CD14-positive monocyte (primary cell): ENCODE results near the gene CNTNAP2. TPM values are rescaled to one million over a fixed set of nuclear protein-coding genes. Genes with fewer than 3 reads are reported as not detected.

Experiments used
- DNase-seq, 3 donors: peaks; one replicate each; pipeline ENCODE4 v3.0.0-alpha.2; 2011 to 2022
- H2AFZ ChIP-seq: 2 replicates; pipeline ENCODE4 v1.6.0; 2012; ENCODE audit warnings: mild to moderate bottlenecking, low read depth, low read length, inconsistent platforms; ENCODE audit not compliant: insufficient read depth, poor library complexity, severe bottlenecking
- H3K27ac ChIP-seq, 2 donors: 1 replicate in 1 of 2; 2 replicates in 1 of 2; pipeline ENCODE4 v1.5.1; 2012 to 2013; ENCODE audit warnings: low read length in 2 of 2, control low read depth in 1 of 2, inconsistent platforms in 1 of 2, low read depth in 1 of 2, mild to moderate bottlenecking in 1 of 2
- H3K27me3 ChIP-seq, 2 donors: one replicate each; pipeline versions ENCODE4 v1.6.0 to v1.6.1; 2011 to 2013; ENCODE audit warnings: low read length in 2 of 2; ENCODE audit not compliant: control insufficient read depth in 2 of 2, insufficient read depth in 2 of 2
- H3K36me3 ChIP-seq, 2 donors: replicated peaks in 1 of 2; 1 replicate in 1 of 2; 2 replicates in 1 of 2; pipeline versions ENCODE4 v1.5.1 to v1.6.1; 2012 to 2013; ENCODE audit warnings: low read length in 2 of 2, control low read depth in 1 of 2, inconsistent platforms in 1 of 2, mild to moderate bottlenecking in 1 of 2; ENCODE audit not compliant: insufficient read depth in 2 of 2, control insufficient read depth in 1 of 2
- H3K4me1 ChIP-seq, 2 donors: 1 replicate in 1 of 2; 2 replicates in 1 of 2; pipeline versions ENCODE4 v1.5.1 to v1.6.1; 2012 to 2013; ENCODE audit warnings: low read length in 2 of 2, control low read depth in 1 of 2, inconsistent platforms in 1 of 2, mild to moderate bottlenecking in 1 of 2, moderate library complexity in 1 of 2; ENCODE audit not compliant: insufficient read depth in 2 of 2, control insufficient read depth in 1 of 2
- H3K4me2 ChIP-seq: replicated peaks from 2 replicates; pipeline ENCODE3; 2012; ENCODE audit warnings: low read length, moderate library complexity, mild to moderate bottlenecking; ENCODE audit not compliant: poor library complexity, severe bottlenecking; ENCODE audit errors: extremely low read depth
- H3K4me3 ChIP-seq, 3 experiments: fragments of 200-600 bp in 1 of 3; sonication (generic) in 1 of 3; replicated peaks in 1 of 3; 1 replicate in 2 of 3; 2 replicates in 1 of 3; pipeline ENCODE4 v1.5.1; 2011 to 2013; ENCODE audit warnings: low read length in 3 of 3, mild to moderate bottlenecking in 3 of 3, control low read depth in 2 of 3, low read depth in 2 of 3, inconsistent platforms in 1 of 3, moderate library complexity in 1 of 3
- H3K79me2 ChIP-seq: 2 replicates; pipeline ENCODE4 v1.6.0; 2012; ENCODE audit warnings: mild to moderate bottlenecking, control low read depth, inconsistent platforms, low read length, moderate library complexity; ENCODE audit not compliant: insufficient read depth
- H3K9ac ChIP-seq: 2 replicates; pipeline ENCODE4 v1.6.0; 2017; ENCODE audit warnings: low read length, mild to moderate bottlenecking; ENCODE audit not compliant: insufficient read depth, poor library complexity, severe bottlenecking
- H3K9me3 ChIP-seq, 2 donors: replicated peaks in 1 of 2; 1 replicate in 1 of 2; 2 replicates in 1 of 2; pipeline versions ENCODE4 v1.5.1 to v1.6.1; 2012 to 2013; ENCODE audit warnings: low read length in 2 of 2, control low read depth in 1 of 2; ENCODE audit not compliant: control insufficient read depth in 1 of 2, insufficient read depth in 1 of 2
- H4K20me1 ChIP-seq: 2 replicates; pipeline ENCODE4 v1.6.0; 2012; ENCODE audit warnings: mild to moderate bottlenecking, low read length, control low read depth, moderate library complexity; ENCODE audit not compliant: insufficient read depth
- H3K27ac Mint-ChIP-seq, 7 donors: one replicate each; pipeline ENCODE4 v1.8.0; 2020; ENCODE audit warnings: mild to moderate bottlenecking in 7 of 7, mixed read lengths in 7 of 7, moderate library complexity in 6 of 7, inconsistent platforms in 2 of 7
- H3K27me3 Mint-ChIP-seq, 3 donors: one replicate each; pipeline ENCODE4 v1.8.0; 2021 to 2022; ENCODE audit warnings: low read depth in 3 of 3, mild to moderate bottlenecking in 3 of 3, mixed read lengths in 3 of 3, moderate library complexity in 3 of 3, inconsistent platforms in 1 of 3
- H3K36me3 Mint-ChIP-seq, 2 donors: one replicate each; pipeline ENCODE4 v1.8.0; 2020; ENCODE audit warnings: mixed read lengths in 2 of 2, inconsistent platforms in 1 of 2, mild to moderate bottlenecking in 1 of 2
- H3K4me1 Mint-ChIP-seq: one replicate; pipeline ENCODE4 v1.8.0; 2020; ENCODE audit warnings: mild to moderate bottlenecking, mixed read lengths
- H3K4me3 Mint-ChIP-seq, 2 donors: one replicate each; pipeline ENCODE4 v1.8.0; 2020; ENCODE audit warnings: mild to moderate bottlenecking in 2 of 2, mixed read lengths in 2 of 2, moderate library complexity in 1 of 2
- H3K9me3 Mint-ChIP-seq, 7 donors: one replicate each; pipeline ENCODE4 v1.8.0; 2020 to 2022; ENCODE audit warnings: mixed read lengths in 7 of 7, mild to moderate bottlenecking in 6 of 7, moderate library complexity in 6 of 7, inconsistent platforms in 2 of 7
- WGBS: methylation state at CpG from one replicate; pipeline ENCODE4 v1.1.5; 2013; ENCODE audit warnings: missing lambda C conversion rate; ENCODE audit not compliant: insufficient coverage; 5-methylcytosine and 5-hydroxymethylcytosine counted together
- intact Hi-C, 2 donors: fragments of 100-400 bp; cut with micrococcal nuclease; formaldehyde crosslinking; loops; one replicate each; pipeline versions ENCODE4 v1.15.0 to v1.15.1; 2023
- polyA plus RNA-seq, 3 donors: library from polyadenylated mRNA; depleted of rRNA in 1 of 3; unstranded in 2 of 3; stranded (reverse) in 1 of 3; fragments of 300-500 nt in 2 of 3; fragments of >200 nt in 1 of 3; fragmentation: Illumina TruSeq in 2 of 3; gene quantifications; 1 replicate in 2 of 3; 2 replicates in 1 of 3; pipeline ENCODE4 v1.2.3, GENCODE V29; 2012 to 2021
- TF ChIP-seq, protein P1 (sequence below): fragments of 200-600 bp; IDR thresholded peaks from one replicate; pipeline ENCODE4 v1.8.0; 2022; ENCODE audit warnings: antibody characterized with exemption, mild to moderate bottlenecking

CNTNAP2 gene
- polyA plus RNA-seq, 3 donors: 0.01 TPM; not detected in 2

DNA sequence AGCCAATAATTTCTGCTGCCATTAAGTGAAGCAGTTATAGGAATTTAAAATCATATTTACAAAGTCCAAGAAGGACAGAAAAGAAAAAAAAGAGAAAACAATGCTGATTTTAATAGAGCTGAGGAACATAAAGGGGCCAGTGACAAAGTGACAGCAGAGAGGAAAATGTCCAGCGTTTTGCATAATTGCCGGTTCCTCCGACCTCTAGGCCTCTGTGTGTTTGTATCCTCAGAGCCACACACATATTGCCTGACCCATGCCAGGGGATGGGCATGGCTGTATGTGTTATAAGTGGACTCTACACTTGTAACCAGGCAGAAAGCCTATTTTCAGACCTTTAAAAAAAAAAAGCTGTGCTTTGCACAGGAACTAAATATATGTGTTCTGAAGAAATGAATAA, 2107.1 kb downstream of the CNTNAP2 start:
- peaks cover 0 to 3% (median 0%) of the 10 kb centered on the region in 3 donors for H3K27me3 Mint-ChIP-seq
- H3K4me3 ChIP-seq: no peak overlapping the region

DNA sequence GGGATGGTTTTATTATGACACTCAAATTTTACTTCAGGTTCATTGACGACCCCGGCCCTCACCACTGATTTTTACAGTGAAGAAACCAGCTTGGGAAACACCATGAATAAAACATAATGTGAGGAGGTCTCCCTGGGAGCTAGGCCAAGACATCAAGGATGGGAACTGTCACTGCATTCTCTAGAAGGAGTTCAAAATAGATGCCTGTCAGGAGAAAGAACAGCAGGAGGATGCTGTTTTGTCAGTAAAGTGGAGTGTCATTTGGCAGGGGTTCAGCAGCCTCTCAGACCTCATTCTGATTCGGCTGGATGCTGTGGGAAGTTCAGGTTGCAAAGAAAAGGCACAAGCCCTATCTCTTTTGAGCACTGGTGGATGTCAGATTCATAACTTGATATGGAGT, 2113.7 kb downstream of the CNTNAP2 start:
- Histone ChIP-seq H3K79me2 (no peaks in the 10 kb centered on the region), H4K20me1 (no peaks in the 10 kb centered on the region), H3K36me3 (no peaks in the 10 kb centered on the region), H3K4me3 (no peak overlapping the region), H2AFZ (no peak overlapping the region), H3K27me3 (no peaks in the 10 kb centered on the region), H3K4me1 (no peaks in the 10 kb centered on the region), H3K9ac (no peak overlapping the region), H3K27ac (no peak overlapping the region), H3K4me2 (no peak overlapping the region), H3K9me3 (peaks cover 0 to 8% of the 10 kb centered on the region in 2 donors)
- Mint-ChIP-seq H3K4me1 (no peaks in the 10 kb centered on the region), H3K27ac (no peak overlapping the region), H3K4me3 (no peak overlapping the region), H3K9me3 (peaks cover 1 to 14% (median 5%) of the 10 kb centered on the region in 7 donors), H3K36me3 (no peaks in the 10 kb centered on the region), H3K27me3 (no peaks in the 10 kb centered on the region)
- DNase-seq: no peak
- intact Hi-C loops: no loop called here
- WGBS: 83% methylated on average over 1 of the region's 3 CpGs
- TF ChIP-seq, protein P1, sequence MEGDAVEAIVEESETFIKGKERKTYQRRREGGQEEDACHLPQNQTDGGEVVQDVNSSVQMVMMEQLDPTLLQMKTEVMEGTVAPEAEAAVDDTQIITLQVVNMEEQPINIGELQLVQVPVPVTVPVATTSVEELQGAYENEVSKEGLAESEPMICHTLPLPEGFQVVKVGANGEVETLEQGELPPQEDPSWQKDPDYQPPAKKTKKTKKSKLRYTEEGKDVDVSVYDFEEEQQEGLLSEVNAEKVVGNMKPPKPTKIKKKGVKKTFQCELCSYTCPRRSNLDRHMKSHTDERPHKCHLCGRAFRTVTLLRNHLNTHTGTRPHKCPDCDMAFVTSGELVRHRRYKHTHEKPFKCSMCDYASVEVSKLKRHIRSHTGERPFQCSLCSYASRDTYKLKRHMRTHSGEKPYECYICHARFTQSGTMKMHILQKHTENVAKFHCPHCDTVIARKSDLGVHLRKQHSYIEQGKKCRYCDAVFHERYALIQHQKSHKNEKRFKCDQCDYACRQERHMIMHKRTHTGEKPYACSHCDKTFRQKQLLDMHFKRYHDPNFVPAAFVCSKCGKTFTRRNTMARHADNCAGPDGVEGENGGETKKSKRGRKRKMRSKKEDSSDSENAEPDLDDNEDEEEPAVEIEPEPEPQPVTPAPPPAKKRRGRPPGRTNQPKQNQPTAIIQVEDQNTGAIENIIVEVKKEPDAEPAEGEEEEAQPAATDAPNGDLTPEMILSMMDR: no peak

More for the DNA sequence above, 2107.1 kb downstream of the CNTNAP2 start:
- Mint-ChIP-seq H3K4me3 (no peak overlapping the region), H3K27ac (no peak overlapping the region), H3K36me3 (no peaks in the 10 kb centered on the region), H3K9me3 (peaks cover 5 to 25% (median 8%) of the 10 kb centered on the region in 7 donors), H3K4me1 (no peaks in the 10 kb centered on the region)
- Histone ChIP-seq H3K4me1 (no peaks in the 10 kb centered on the region), H3K9ac (no peak overlapping the region), H3K9me3 (peaks cover 0 to 13% of the 10 kb centered on the region in 2 donors), H3K27me3 (no peaks in the 10 kb centered on the region), H3K4me2 (no peak overlapping the region), H3K27ac (no peak overlapping the region), H3K79me2 (no peaks in the 10 kb centered on the region), H4K20me1 (no peaks in the 10 kb centered on the region), H3K36me3 (no peaks in the 10 kb centered on the region), H2AFZ (no peak overlapping the region)
- no peak for DNase-seq
- intact Hi-C loops: no loop called here
- TF ChIP-seq, protein P1: no peak
- no CpG with 5 or more reads among the region's 3 CpGs for WGBS
